Measurements from ENCODE around the gene PPAT.

PPAT gene

DNA sequence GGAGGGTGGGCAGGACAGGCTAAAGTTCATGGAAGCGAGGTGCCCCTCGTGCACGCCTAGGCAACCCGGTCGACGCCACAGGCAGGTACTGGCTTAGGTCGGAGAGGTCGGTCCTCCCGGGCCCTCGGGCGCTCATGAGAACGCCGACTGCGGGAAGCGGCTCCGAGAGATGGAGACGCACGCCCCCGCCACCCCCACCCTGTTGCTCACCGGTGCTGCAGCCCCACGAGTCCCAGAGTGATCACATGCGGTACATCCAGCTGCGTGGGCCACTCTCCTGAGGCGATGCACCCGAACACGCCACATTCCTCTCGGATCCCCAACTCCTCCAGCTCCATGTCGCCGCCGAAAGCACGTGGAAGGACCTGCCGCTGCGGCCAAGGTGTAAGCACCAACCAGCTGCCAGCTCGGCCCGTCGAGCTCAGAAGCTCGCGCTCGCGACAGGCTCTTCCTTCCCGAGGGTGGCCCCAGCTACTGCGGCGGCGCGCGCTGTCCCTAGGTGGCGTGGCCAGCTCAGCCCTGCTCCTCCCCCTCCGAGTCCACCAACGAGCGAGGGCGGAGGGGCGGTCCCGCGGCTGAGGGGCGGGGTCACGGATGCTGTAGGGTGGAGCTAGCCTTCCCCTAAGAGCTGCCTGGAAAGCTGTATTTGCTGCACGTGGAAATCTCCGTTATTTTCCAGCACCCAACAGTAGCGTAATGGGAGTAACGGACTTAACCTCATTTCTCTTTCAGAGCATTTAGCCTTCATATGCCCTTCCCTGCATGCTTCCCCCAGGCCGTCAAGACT, at the start of gene PPAT:
TSS of gene PPAT (minus strand) at position 476 of the 787 bp plus-strand sequence. CDS start at position 338, 138 bp downstream.
- Histone ChIP-seq H3K4me3 (ENCODE audit: low read depth in 1 of 2, low read length in 1 of 2) (peak within 1 kb of the TSS; percentile 67 to 89), H3K27me3 (peaks cover 11% of the 10 kb centered on the region), H3K9me3 (no peaks in the 10 kb centered on the region), H3K4me1 (ENCODE audit: control insufficient read depth in 1 of 2, insufficient read depth in 1 of 2, low read depth in 1 of 2, low read length in 1 of 2) (peaks cover 33 to 37% of the 10 kb centered on the region in 2 experiments), H3K36me3 (no peaks in the 10 kb centered on the region), H3K27ac (peak within 1 kb of the TSS; percentile 87)
- TF ChIP-seq, protein P1, sequence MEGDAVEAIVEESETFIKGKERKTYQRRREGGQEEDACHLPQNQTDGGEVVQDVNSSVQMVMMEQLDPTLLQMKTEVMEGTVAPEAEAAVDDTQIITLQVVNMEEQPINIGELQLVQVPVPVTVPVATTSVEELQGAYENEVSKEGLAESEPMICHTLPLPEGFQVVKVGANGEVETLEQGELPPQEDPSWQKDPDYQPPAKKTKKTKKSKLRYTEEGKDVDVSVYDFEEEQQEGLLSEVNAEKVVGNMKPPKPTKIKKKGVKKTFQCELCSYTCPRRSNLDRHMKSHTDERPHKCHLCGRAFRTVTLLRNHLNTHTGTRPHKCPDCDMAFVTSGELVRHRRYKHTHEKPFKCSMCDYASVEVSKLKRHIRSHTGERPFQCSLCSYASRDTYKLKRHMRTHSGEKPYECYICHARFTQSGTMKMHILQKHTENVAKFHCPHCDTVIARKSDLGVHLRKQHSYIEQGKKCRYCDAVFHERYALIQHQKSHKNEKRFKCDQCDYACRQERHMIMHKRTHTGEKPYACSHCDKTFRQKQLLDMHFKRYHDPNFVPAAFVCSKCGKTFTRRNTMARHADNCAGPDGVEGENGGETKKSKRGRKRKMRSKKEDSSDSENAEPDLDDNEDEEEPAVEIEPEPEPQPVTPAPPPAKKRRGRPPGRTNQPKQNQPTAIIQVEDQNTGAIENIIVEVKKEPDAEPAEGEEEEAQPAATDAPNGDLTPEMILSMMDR (IDR thresholded peaks at IDR 0.05) = peak; percentile 78

DNA sequence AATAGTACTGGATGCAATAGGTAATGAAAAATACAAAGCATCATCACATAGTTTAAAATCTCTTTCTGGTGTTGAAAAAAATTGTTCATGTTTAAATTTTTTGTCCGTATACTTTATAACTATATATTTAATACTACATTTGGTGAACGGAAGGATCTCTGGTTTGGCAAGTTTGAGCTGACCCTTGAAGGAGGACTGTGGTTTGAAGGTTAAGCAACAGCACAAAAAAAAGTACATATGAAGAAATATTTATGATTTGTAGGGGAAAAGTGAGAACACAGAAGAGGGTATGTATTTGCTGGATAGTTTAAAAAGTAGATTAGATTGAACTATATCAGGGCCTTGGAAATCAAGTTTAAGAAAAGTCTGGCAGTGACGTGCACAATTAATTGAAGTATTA, 45.3 kb upstream of the PPAT start:
- Histone ChIP-seq H3K4me3 (ENCODE audit: low read depth in 1 of 2, low read length in 1 of 2) (no peak overlapping the region), H3K9me3 (no peaks in the 10 kb centered on the region), H3K36me3 (peaks cover 38% of the 10 kb centered on the region), H3K27me3 (no peaks in the 10 kb centered on the region), H3K4me1 (ENCODE audit: control insufficient read depth in 1 of 2, insufficient read depth in 1 of 2, low read depth in 1 of 2, low read length in 1 of 2) (peaks cover 6 to 11% of the 10 kb centered on the region in 2 experiments), H3K27ac (no peak overlapping the region)
- TF ChIP-seq, protein P1 (IDR thresholded peaks at IDR 0.05) = no peak

DNA sequence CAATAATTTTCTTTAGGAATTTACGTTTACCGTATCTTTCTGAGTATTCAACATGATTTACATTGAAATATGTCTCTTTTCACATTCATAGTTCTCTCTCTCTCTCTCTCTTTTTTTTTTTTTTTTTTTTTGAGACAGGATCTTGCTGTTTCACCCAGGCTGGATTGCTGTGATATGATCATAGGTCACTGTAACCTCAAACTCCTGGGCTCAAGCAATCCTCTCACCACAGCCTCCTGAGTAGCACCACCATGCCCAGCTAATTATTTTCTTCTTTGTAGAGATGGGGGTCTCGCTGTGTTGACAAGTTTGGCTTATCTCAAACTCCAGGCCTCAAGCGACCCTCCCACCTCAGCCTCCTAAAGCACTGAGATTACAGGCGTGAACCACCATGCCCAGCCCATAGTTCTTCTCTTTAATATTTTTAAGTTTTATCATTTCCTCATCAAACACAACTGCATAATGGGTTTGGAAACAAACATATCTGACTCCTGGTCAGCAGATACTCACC, 41.8 kb upstream of the PPAT start:
- H3K36me3 ChIP-seq = peaks cover 48% of the 10 kb centered on the region
- H3K4me3 ChIP-seq (ENCODE audit: low read depth in 1 of 2, low read length in 1 of 2) = no peak overlapping the region
- TF ChIP-seq, protein P1 (IDR thresholded peaks at IDR 0.05) = no peak
- no peak overlapping the region for H3K27ac ChIP-seq
- H3K4me1 ChIP-seq (ENCODE audit: control insufficient read depth in 1 of 2, insufficient read depth in 1 of 2, low read depth in 1 of 2, low read length in 1 of 2) = peaks cover 6 to 11% of the 10 kb centered on the region in 2 experiments
- no peaks in the 10 kb centered on the region for H3K27me3 ChIP-seq
- no peaks in the 10 kb centered on the region for H3K9me3 ChIP-seq

DNA sequence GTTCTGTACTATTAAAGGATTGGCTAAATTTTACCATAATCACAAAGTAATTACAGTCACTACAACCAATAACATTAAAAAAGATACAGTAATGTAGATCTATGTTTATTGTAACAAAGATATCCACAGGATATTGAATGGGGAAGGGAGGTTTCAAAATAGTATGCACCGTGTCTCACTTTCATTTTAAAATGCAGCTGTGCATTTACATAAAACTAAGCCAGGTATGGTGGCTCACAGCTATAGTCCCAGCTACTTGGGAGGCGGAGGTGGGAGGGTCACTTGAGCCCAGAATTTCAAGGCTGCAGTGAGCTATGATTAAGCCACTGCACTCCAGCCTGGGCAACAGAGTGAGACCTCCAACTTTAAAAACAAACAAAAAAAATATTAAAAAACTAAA, 40.5 kb upstream of the PPAT start:
- Histone ChIP-seq H3K9me3 (no peaks in the 10 kb centered on the region), H3K4me1 (ENCODE audit: control insufficient read depth in 1 of 2, insufficient read depth in 1 of 2, low read depth in 1 of 2, low read length in 1 of 2) (peaks cover 4 to 7% of the 10 kb centered on the region in 2 experiments), H3K27ac (no peak overlapping the region), H3K4me3 (ENCODE audit: low read depth in 1 of 2, low read length in 1 of 2) (no peak overlapping the region), H3K27me3 (no peaks in the 10 kb centered on the region), H3K36me3 (peaks cover 55% of the 10 kb centered on the region)
- TF ChIP-seq, protein P1 (IDR thresholded peaks at IDR 0.05) = no peak

DNA sequence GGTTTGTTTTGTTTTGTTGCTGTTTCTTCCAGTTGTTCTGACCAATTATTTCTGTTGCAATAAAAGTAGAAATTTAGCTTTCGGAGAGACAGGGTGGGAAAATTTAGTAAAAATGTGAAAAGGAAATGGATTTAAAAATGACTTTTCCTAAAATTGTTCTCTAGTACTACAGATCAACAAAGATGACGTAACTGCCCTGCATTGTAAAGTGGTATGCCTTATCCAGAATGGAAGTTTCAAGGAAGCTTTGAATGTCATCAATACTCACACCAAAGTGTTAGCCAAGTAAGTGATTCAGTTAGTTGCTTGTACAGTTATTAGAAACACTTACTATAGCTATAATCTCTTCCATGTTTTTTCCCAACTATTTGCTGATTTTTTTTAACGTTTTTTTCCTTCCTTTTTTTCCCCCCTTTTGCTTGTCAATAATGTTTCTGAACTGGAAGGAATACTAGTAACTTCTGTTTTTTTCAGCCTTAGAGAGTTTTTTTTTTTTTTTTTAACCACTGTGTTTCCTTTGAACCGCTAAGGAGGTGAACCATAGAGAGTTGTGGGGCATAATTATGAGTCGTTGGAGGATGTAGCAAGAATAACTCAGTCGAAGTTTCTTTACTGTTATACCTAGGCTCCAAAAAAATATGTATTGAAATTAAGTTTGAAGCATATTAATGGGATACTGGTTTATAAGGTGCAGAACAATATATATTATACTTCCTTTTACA, 34.2 kb upstream of the PPAT start:
- Histone ChIP-seq H3K36me3 (peaks cover 24% of the 10 kb centered on the region), H3K9me3 (no peaks in the 10 kb centered on the region), H3K4me3 (ENCODE audit: low read depth in 1 of 2, low read length in 1 of 2) (no peak overlapping the region), H3K4me1 (ENCODE audit: control insufficient read depth in 1 of 2, insufficient read depth in 1 of 2, low read depth in 1 of 2, low read length in 1 of 2) (peaks cover 27 to 29% of the 10 kb centered on the region in 2 experiments), H3K27me3 (no peaks in the 10 kb centered on the region), H3K27ac (no peak overlapping the region)
- TF ChIP-seq, protein P1 (IDR thresholded peaks at IDR 0.05) = no peak

Data from neutrophil (primary cell).